Vagina (tissue), 2 donors: ENCODE measurements around the gene DPP6. TPM values are rescaled to one million over a fixed set of nuclear protein-coding genes. Genes with fewer than 3 reads are reported as not detected.

Source experiments
- DNase-seq, 2 donors: peaks; one replicate each; pipeline ENCODE4 v3.0.0-alpha.2; 2017; ENCODE audit errors: extremely low spot score in 2 of 2
- H3K27ac ChIP-seq: fragments of 200-600 bp; sonication (generic); one replicate; pipeline ENCODE4 v1.5.1; 2019
- H3K27me3 ChIP-seq: fragments of 200-600 bp; sonication (generic); one replicate; pipeline ENCODE4 v1.5.1; 2019
- H3K36me3 ChIP-seq, 2 donors: fragments of 200-600 bp; sonication (generic); one replicate each; pipeline ENCODE4 v1.5.1; 2017 to 2019
- H3K4me1 ChIP-seq: fragments of 200-600 bp; sonication (generic); one replicate; pipeline ENCODE4 v1.5.1; 2019
- H3K4me3 ChIP-seq, 2 donors: fragments of 200-600 bp; sonication (generic); 1 replicate in 1 of 2; 2 replicates in 1 of 2; pipeline ENCODE4 v1.5.1; 2016 to 2019
- H3K9me3 ChIP-seq: fragments of 200-600 bp; sonication (generic); one replicate; pipeline ENCODE4 v1.5.1; 2019
- CTCF ChIP-seq, 3 experiments: fragments of 450-650 bp in 2 of 3; fragments of 200-600 bp in 1 of 3; sonication (generic) in 1 of 3; IDR thresholded peaks; one replicate each; pipeline ENCODE4 v1.5.1; 2017 to 2019; ENCODE audit warnings: antibody characterized with exemption in 3 of 3, mild to moderate bottlenecking in 2 of 3, moderate library complexity in 2 of 3
- POLR2A ChIP-seq, 2 donors: fragments of 450-650 bp; IDR thresholded peaks; one replicate each; pipeline ENCODE4 v1.6.1; 2017; ENCODE audit warnings: antibody characterized with exemption in 2 of 2, mild to moderate bottlenecking in 2 of 2, moderate library complexity in 2 of 2
- POLR2AphosphoS5 ChIP-seq, 2 donors: sonication (generic); formaldehyde crosslinking; IDR thresholded peaks; one replicate each; pipeline ENCODE4 v1.9.0; 2017; ENCODE audit warnings: antibody characterized with exemption in 2 of 2, mild to moderate bottlenecking in 2 of 2, low read depth in 1 of 2; ENCODE audit not compliant: insufficient read depth in 1 of 2
- intact Hi-C: fragments of 100-400 bp; cut with DNase I; formaldehyde crosslinking; loops from one replicate; pipeline ENCODE4 v1.15.1; 2023
- total RNA-seq: library from RNA; depleted of rRNA; stranded (reverse); fragments of >200 nt; gene quantifications from one replicate; pipeline ENCODE4 v1.2.3, GENCODE V29; 2016

DPP6 gene
- total RNA-seq, 1 donor from 2014 or later = 7.9 TPM

- no peak for DNase-seq
- Histone ChIP-seq H3K4me3 (no peak overlapping the region), H3K27ac (no peak overlapping the region), H3K4me1 (no peaks in the 10 kb centered on the region), H3K36me3 (no peaks in the 10 kb centered on the region), H3K9me3 (no peaks in the 10 kb centered on the region), H3K27me3 (no peaks in the 10 kb centered on the region)
- TF ChIP-seq POLR2A (IDR thresholded peaks at IDR 0.05) (no peak), CTCF (IDR thresholded peaks at IDR 0.05) (no peak), POLR2AphosphoS5 (IDR thresholded peaks at IDR 0.05; ENCODE audit: insufficient read depth in 1 of 2, low read depth in 1 of 2) (no peak)
- intact Hi-C loops = no loop called here
Measured at GRCh38 chr7:154412105-154412504, 359.9 kb downstream of the DPP6 start.

- H3K4me1 ChIP-seq = no peaks in the 10 kb centered on the region
- H3K9me3 ChIP-seq = no peaks in the 10 kb centered on the region
- no peak for DNase-seq
- H3K4me3 ChIP-seq = no peak overlapping the region
- no peak overlapping the region for H3K27ac ChIP-seq
- intact Hi-C loops = no loop called here
- H3K36me3 ChIP-seq = no peaks in the 10 kb centered on the region
- TF ChIP-seq POLR2AphosphoS5 (IDR thresholded peaks at IDR 0.05; ENCODE audit: insufficient read depth in 1 of 2, low read depth in 1 of 2) (no peak), CTCF (IDR thresholded peaks at IDR 0.05) (no peak), POLR2A (IDR thresholded peaks at IDR 0.05) (no peak)
- no peaks in the 10 kb centered on the region for H3K27me3 ChIP-seq
Measured at GRCh38 chr7:154415709-154416399, 363.7 kb downstream of the DPP6 start.

GRCh38 chr7:154416714-154417113, 364.5 kb downstream of the DPP6 start:
- intact Hi-C loops = no loop called here
- Histone ChIP-seq H3K4me3 (no peak overlapping the region), H3K4me1 (no peaks in the 10 kb centered on the region), H3K9me3 (no peaks in the 10 kb centered on the region), H3K27me3 (no peaks in the 10 kb centered on the region), H3K36me3 (no peaks in the 10 kb centered on the region), H3K27ac (no peak overlapping the region)
- TF ChIP-seq POLR2A (IDR thresholded peaks at IDR 0.05) (no peak), CTCF (IDR thresholded peaks at IDR 0.05) (no peak), POLR2AphosphoS5 (IDR thresholded peaks at IDR 0.05; ENCODE audit: insufficient read depth in 1 of 2, low read depth in 1 of 2) (no peak)
- no peak for DNase-seq

- no peak for DNase-seq
- TF ChIP-seq POLR2AphosphoS5 (IDR thresholded peaks at IDR 0.05; ENCODE audit: insufficient read depth in 1 of 2, low read depth in 1 of 2) (no peak), POLR2A (IDR thresholded peaks at IDR 0.05) (no peak), CTCF (IDR thresholded peaks at IDR 0.05) (no peak)
- no peaks in the 10 kb centered on the region for H3K4me1 ChIP-seq
- H3K36me3 ChIP-seq = no peaks in the 10 kb centered on the region
- H3K4me3 ChIP-seq = no peak overlapping the region
- intact Hi-C loops = no loop called here
- no peak overlapping the region for H3K27ac ChIP-seq
- H3K9me3 ChIP-seq = no peaks in the 10 kb centered on the region
- H3K27me3 ChIP-seq = no peaks in the 10 kb centered on the region
Measured at GRCh38 chr7:154419344-154419743, 367.1 kb downstream of the DPP6 start.

- Histone ChIP-seq H3K27ac (no peak overlapping the region), H3K4me1 (no peaks in the 10 kb centered on the region), H3K4me3 (no peak overlapping the region), H3K27me3 (no peaks in the 10 kb centered on the region), H3K36me3 (no peaks in the 10 kb centered on the region), H3K9me3 (no peaks in the 10 kb centered on the region)
- DNase-seq = no peak
- intact Hi-C loops = no loop called here
- TF ChIP-seq POLR2AphosphoS5 (IDR thresholded peaks at IDR 0.05; ENCODE audit: insufficient read depth in 1 of 2, low read depth in 1 of 2) = no peak
- no peak for TF ChIP-seq POLR2A (IDR thresholded peaks at IDR 0.05)
- TF ChIP-seq CTCF (IDR thresholded peaks at IDR 0.05) = no peak
Measured at GRCh38 chr7:154423231-154423630, 371.0 kb downstream of the DPP6 start.
